Measurements from ENCODE around the gene KRT86.

- TF ChIP-seq CTCF (conservative IDR thresholded peaks at IDR 0.05) (no peak), ZFX (IDR thresholded peaks at IDR 0.05) (no peak)
Observed at GRCh38 chr12:52356031-52356761, 81.8 kb downstream of the KRT86 start.

Data from C4-2B (cell line).